Nephron (organoid): ENCODE results near the gene ZNF740.

Experiments
- H3K27ac Mint-ChIP-seq, 3 experiments: 2 replicates each; pipeline ENCODE4 v1.8.0; 2020; ENCODE audit warnings: mixed read lengths in 3 of 3, mild to moderate bottlenecking in 2 of 3, moderate library complexity in 1 of 3
- H3K27me3 Mint-ChIP-seq: 2 replicates; pipeline ENCODE4 v1.8.0; 2021; ENCODE audit warnings: low read depth, mild to moderate bottlenecking, moderate library complexity, mixed read lengths
- H3K36me3 Mint-ChIP-seq: 2 replicates; pipeline ENCODE4 v1.8.0; 2020; ENCODE audit warnings: low read depth, mixed read lengths
- H3K4me1 Mint-ChIP-seq: 2 replicates; pipeline ENCODE4 v1.8.0; 2020; ENCODE audit warnings: mixed read lengths
- H3K4me3 Mint-ChIP-seq, 3 experiments: 2 replicates each; pipeline ENCODE4 v1.8.0; 2020; ENCODE audit warnings: mild to moderate bottlenecking in 3 of 3, mixed read lengths in 3 of 3, moderate library complexity in 2 of 3
- H3K9me3 Mint-ChIP-seq: 2 replicates; pipeline ENCODE4 v1.8.0; 2020; ENCODE audit warnings: mixed read lengths
- TF ChIP-seq, protein P1 (sequence below), 3 experiments: fragments of 200-600 bp; sonication (generic); IDR thresholded peaks; one replicate each; pipeline ENCODE4 v1.5.0; 2021; ENCODE audit warnings: antibody characterized with exemption in 3 of 3; ENCODE audit not compliant: unreplicated experiment in 3 of 3

Gene ZNF740

GRCh38 chr12:53222806-53223261 is 42.3 kb downstream of the ZNF740 start:
- H3K4me3 Mint-ChIP-seq = peak overlapping the region; percentile 76 to 81 (median 79)
- no peaks in the 10 kb centered on the region for H3K9me3 Mint-ChIP-seq
- TF ChIP-seq, protein P1, sequence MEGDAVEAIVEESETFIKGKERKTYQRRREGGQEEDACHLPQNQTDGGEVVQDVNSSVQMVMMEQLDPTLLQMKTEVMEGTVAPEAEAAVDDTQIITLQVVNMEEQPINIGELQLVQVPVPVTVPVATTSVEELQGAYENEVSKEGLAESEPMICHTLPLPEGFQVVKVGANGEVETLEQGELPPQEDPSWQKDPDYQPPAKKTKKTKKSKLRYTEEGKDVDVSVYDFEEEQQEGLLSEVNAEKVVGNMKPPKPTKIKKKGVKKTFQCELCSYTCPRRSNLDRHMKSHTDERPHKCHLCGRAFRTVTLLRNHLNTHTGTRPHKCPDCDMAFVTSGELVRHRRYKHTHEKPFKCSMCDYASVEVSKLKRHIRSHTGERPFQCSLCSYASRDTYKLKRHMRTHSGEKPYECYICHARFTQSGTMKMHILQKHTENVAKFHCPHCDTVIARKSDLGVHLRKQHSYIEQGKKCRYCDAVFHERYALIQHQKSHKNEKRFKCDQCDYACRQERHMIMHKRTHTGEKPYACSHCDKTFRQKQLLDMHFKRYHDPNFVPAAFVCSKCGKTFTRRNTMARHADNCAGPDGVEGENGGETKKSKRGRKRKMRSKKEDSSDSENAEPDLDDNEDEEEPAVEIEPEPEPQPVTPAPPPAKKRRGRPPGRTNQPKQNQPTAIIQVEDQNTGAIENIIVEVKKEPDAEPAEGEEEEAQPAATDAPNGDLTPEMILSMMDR (IDR thresholded peaks at IDR 0.05; ENCODE audit: unreplicated experiment in 3 of 3) = no peak
- H3K27me3 Mint-ChIP-seq = peaks cover 17% of the 10 kb centered on the region
- peaks cover 4% of the 10 kb centered on the region for H3K36me3 Mint-ChIP-seq
- H3K4me1 Mint-ChIP-seq = peaks cover 68% of the 10 kb centered on the region
- peak overlapping the region; percentile 87 to 98 (median 97) for H3K27ac Mint-ChIP-seq

- Mint-ChIP-seq H3K36me3 (peaks cover 4% of the 10 kb centered on the region), H3K4me1 (peaks cover 61% of the 10 kb centered on the region), H3K27ac (peak overlapping the region; percentile 87 to 98 (median 97)), H3K9me3 (no peaks in the 10 kb centered on the region), H3K4me3 (peak overlapping the region; percentile 79 to 82 (median 81)), H3K27me3 (peaks cover 17% of the 10 kb centered on the region)
- TF ChIP-seq, protein P1 (IDR thresholded peaks at IDR 0.05; ENCODE audit: unreplicated experiment in 3 of 3) = no peak
Measured at GRCh38 chr12:53223389-53224060, 43.0 kb downstream of the ZNF740 start.

GRCh38 chr12:53224061-53224896 is 43.8 kb downstream of the ZNF740 start:
- H3K27ac Mint-ChIP-seq = peak overlapping the region; percentile 87 to 98 (median 97)
- H3K27me3 Mint-ChIP-seq = peaks cover 12% of the 10 kb centered on the region
- peaks cover 4% of the 10 kb centered on the region for H3K36me3 Mint-ChIP-seq
- H3K4me3 Mint-ChIP-seq = peak overlapping the region; percentile 62 to 82 (median 68)
- H3K4me1 Mint-ChIP-seq = peaks cover 55% of the 10 kb centered on the region
- no peaks in the 10 kb centered on the region for H3K9me3 Mint-ChIP-seq
- TF ChIP-seq, protein P1 (IDR thresholded peaks at IDR 0.05; ENCODE audit: unreplicated experiment in 3 of 3) = peak; percentile 24 to 33 (median 32)

DNA sequence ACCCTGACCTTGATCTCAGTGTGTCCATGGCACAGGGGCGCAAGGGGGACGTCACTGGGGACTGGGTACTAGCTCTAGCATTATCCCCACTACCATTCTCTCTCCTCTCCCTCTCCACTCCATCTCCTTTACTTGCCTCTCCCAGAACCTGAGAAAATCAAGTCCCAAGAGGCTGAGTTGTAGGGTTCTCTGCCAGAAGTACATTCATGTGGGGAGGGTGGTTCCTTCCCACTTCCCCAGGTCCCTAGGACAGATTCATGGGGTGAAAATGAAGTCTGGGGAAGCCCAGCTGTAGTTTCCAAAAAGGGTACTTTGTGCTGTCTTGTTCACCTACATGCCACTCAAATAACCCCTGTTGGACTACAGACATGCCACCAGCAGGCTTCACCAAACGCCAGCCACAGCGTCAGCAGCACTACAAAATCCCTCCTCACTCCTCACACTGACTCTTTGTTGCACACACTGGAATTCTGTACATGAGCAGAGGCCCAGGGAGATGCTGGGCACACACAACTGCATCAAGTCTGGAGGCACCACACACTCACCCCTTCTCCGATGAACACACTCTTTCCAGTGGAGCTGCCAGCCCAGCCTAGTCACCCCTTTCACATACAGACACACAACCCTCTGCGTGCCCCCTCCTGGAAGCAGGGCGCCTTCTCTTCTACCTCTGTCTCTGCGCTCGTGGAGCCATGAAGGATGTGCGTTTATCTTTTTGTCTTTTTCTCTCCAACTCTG is 44.5 kb downstream of the ZNF740 start:
- TF ChIP-seq, protein P1 (IDR thresholded peaks at IDR 0.05; ENCODE audit: unreplicated experiment in 3 of 3) = no peak
- Mint-ChIP-seq H3K4me1 (peaks cover 50% of the 10 kb centered on the region), H3K4me3 (peak overlapping the region; percentile 61 to 82 (median 68)), H3K36me3 (peaks cover 4% of the 10 kb centered on the region), H3K27me3 (peaks cover 8% of the 10 kb centered on the region), H3K9me3 (no peaks in the 10 kb centered on the region), H3K27ac (peak overlapping the region; percentile 87 to 98 (median 97))

DNA sequence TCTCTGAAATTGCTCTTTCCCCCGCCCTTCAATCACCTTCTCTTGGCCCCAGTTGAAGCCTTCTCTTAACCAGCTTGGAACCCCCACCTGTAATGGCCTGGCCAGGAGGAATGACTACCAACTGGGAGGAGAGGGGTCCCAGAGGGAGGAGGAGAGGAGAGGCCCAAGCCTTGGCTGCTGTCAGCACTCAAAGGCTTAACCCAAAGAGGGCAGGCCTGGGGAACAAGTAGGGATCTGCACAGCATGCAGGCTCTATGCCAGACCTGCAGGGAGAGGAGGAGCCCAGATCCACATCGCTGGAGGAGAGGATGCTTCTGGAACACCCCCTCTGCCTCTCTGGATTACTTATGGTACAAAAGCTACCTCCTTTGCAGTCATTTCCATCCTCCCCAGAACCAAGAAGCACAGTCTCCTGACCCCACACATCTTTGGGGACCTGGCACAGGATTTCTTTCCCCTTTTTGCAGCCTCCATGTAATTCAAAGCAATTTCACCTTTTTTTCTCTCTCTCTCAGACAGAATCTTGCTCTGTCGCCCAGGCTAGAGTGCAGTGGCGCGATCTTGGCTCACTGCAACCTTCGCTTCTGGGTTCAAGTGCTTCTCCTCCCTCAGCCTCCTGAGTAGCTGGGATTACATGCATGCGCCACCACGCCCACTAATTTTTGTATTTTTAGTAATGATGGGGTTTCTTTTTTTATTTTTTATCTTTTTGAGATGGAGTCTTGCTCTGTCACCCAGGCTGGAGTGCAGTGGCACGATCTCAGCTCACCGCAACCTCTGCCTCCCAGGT is 45.3 kb downstream of the ZNF740 start:
- Mint-ChIP-seq H3K4me1 (peaks cover 51% of the 10 kb centered on the region), H3K4me3 (peak overlapping the region; percentile 61 to 82 (median 68)), H3K27ac (peak overlapping the region; percentile 87 to 98 (median 97)), H3K9me3 (no peaks in the 10 kb centered on the region), H3K27me3 (peaks cover 8% of the 10 kb centered on the region), H3K36me3 (peaks cover 4% of the 10 kb centered on the region)
- TF ChIP-seq, protein P1 (IDR thresholded peaks at IDR 0.05; ENCODE audit: unreplicated experiment in 3 of 3) = no peak
